HAP-1 (cell line): ENCODE measurements around the gene TRABD2A.

Experiments used
- DNase-seq, 2 experiments: peaks; one replicate each; pipeline ENCODE4 v3.0.0-alpha.2; 2016 to 2020; ENCODE audit warnings: low spot score in 2 of 2
- H3K27me3 ChIP-seq: fragments of 250-450 bp; sonication (Bioruptor Pico); 2 replicates; pipeline ENCODE4 v1.5.1; 2020; ENCODE audit warnings: low read depth, mild to moderate bottlenecking, moderate library complexity
- H3K36me3 ChIP-seq: fragments of 250-450 bp; sonication (Bioruptor Pico); replicated peaks from 2 replicates; pipeline ENCODE4 v1.5.1; 2020; ENCODE audit warnings: mild to moderate bottlenecking
- H3K4me1 ChIP-seq: fragments of 250-450 bp; sonication (Bioruptor Pico); 2 replicates; pipeline ENCODE4 v1.5.1; 2020; ENCODE audit warnings: mild to moderate bottlenecking
- H3K4me3 ChIP-seq: fragments of 250-450 bp; sonication (Bioruptor Pico); 2 replicates; pipeline ENCODE4 v1.5.1; 2020; ENCODE audit warnings: mild to moderate bottlenecking, moderate library complexity
- H3K9me3 ChIP-seq: fragments of 250-450 bp; sonication (Bioruptor Pico); 2 replicates; pipeline ENCODE4 v1.5.1; 2020; ENCODE audit warnings: mild to moderate bottlenecking, moderate library complexity
- in situ Hi-C: fragments of 300-500 bp; cut with MboI; formaldehyde crosslinking; loops from 3 replicates; pipeline ENCODE4 v1.14.3; 2020; ENCODE audit warnings: low sequenced_read_pairs, inconsistent platforms, mixed read lengths

Gene TRABD2A

GRCh38 chr2:84896567-84896966 is 15.7 kb upstream of the TRABD2A start:
- H3K4me3 ChIP-seq: no peak overlapping the region
- H3K27me3 ChIP-seq: no peaks in the 10 kb centered on the region
- H3K4me1 ChIP-seq: no peaks in the 10 kb centered on the region
- in situ Hi-C loops: no loop called here
- no peaks in the 10 kb centered on the region for H3K9me3 ChIP-seq
- no peak for DNase-seq
- no peaks in the 10 kb centered on the region for H3K36me3 ChIP-seq

- no peak for DNase-seq
- in situ Hi-C loops: no loop called here
- no peak overlapping the region for H3K4me3 ChIP-seq
- H3K9me3 ChIP-seq: no peaks in the 10 kb centered on the region
- H3K27me3 ChIP-seq: no peaks in the 10 kb centered on the region
- H3K36me3 ChIP-seq: no peaks in the 10 kb centered on the region
- H3K4me1 ChIP-seq: no peaks in the 10 kb centered on the region
These were observed 14.1 kb upstream of the TRABD2A start for GRCh38 chr2:84894758-84895520.

GRCh38 chr2:84894131-84894586 is 13.3 kb upstream of the TRABD2A start:
- no peak for DNase-seq

GRCh38 chr2:84891355-84892010 is 10.6 kb upstream of the TRABD2A start:
- H3K27me3 ChIP-seq: no peaks in the 10 kb centered on the region
- no peaks in the 10 kb centered on the region for H3K4me1 ChIP-seq
- in situ Hi-C loops: no loop called here
- no peak overlapping the region for H3K4me3 ChIP-seq
- H3K36me3 ChIP-seq: no peaks in the 10 kb centered on the region
- DNase-seq: no peak
- no peaks in the 10 kb centered on the region for H3K9me3 ChIP-seq

More at GRCh38 chr2:84894131-84894586, 13.3 kb upstream of the TRABD2A start:
- in situ Hi-C loops: no loop called here
- Histone ChIP-seq H3K9me3 (no peaks in the 10 kb centered on the region), H3K36me3 (no peaks in the 10 kb centered on the region), H3K4me3 (no peak overlapping the region), H3K4me1 (no peaks in the 10 kb centered on the region), H3K27me3 (no peaks in the 10 kb centered on the region)

- DNase-seq: no peak
- in situ Hi-C loops: loop anchor here (10.0 kb wide), 1 partner anchor 395 kb away; no protein-coding TSS in a partner anchor
- no peaks in the 10 kb centered on the region for H3K9me3 ChIP-seq
- H3K4me1 ChIP-seq: no peaks in the 10 kb centered on the region
- no peak overlapping the region for H3K4me3 ChIP-seq
- H3K27me3 ChIP-seq: no peaks in the 10 kb centered on the region
- no peaks in the 10 kb centered on the region for H3K36me3 ChIP-seq
These were observed 8.4 kb upstream of the TRABD2A start for GRCh38 chr2:84889332-84889731.

GRCh38 chr2:84888401-84889276 is 7.8 kb upstream of the TRABD2A start:
- Histone ChIP-seq H3K36me3 (no peaks in the 10 kb centered on the region), H3K9me3 (no peaks in the 10 kb centered on the region), H3K4me3 (no peak overlapping the region), H3K4me1 (no peaks in the 10 kb centered on the region), H3K27me3 (0 out of 2 replicates have a peak, but pooled peaks cover 2% of the 10 kb centered on the region)
- in situ Hi-C loops: loop anchor here (10.0 kb wide), 1 partner anchor 394 kb away; no protein-coding TSS in a partner anchor
- no peak for DNase-seq

- no peak for DNase-seq
- in situ Hi-C loops: loop anchor here (10.0 kb wide), 1 partner anchor 392 kb away; no protein-coding TSS in a partner anchor
- Histone ChIP-seq H3K4me3 (no peak overlapping the region), H3K36me3 (no peaks in the 10 kb centered on the region), H3K9me3 (no peaks in the 10 kb centered on the region), H3K4me1 (peaks cover 2% of the 10 kb centered on the region), H3K27me3 (peaks cover 3% of the 10 kb centered on the region)
These were observed 5.9 kb upstream of the TRABD2A start for GRCh38 chr2:84886791-84887190.

GRCh38 chr2:84885111-84885510 is 4.2 kb upstream of the TRABD2A start:
- Histone ChIP-seq H3K27me3 (peaks cover 16% of the 10 kb centered on the region), H3K4me3 (no peak overlapping the region), H3K36me3 (no peaks in the 10 kb centered on the region), H3K9me3 (no peaks in the 10 kb centered on the region), H3K4me1 (peaks cover 7% of the 10 kb centered on the region)
- in situ Hi-C loops: loop anchor here (10.0 kb wide), 1 partner anchor 390 kb away; no protein-coding TSS in a partner anchor
- no peak for DNase-seq

- no peak for DNase-seq
- Histone ChIP-seq H3K4me3 (no peak overlapping the region), H3K4me1 (peaks cover 7% of the 10 kb centered on the region), H3K9me3 (no peaks in the 10 kb centered on the region), H3K27me3 (peaks cover 20% of the 10 kb centered on the region), H3K36me3 (no peaks in the 10 kb centered on the region)
- in situ Hi-C loops: loop anchor here (10.0 kb wide), 1 partner anchor 390 kb away; no protein-coding TSS in a partner anchor
These were observed 3.6 kb upstream of the TRABD2A start for GRCh38 chr2:84884449-84884848.

- Histone ChIP-seq H3K4me1 (peaks cover 7% of the 10 kb centered on the region), H3K9me3 (no peaks in the 10 kb centered on the region), H3K27me3 (peaks cover 26% of the 10 kb centered on the region), H3K36me3 (no peaks in the 10 kb centered on the region), H3K4me3 (no peak overlapping the region)
- DNase-seq: no peak
- in situ Hi-C loops: loop anchor here (10.0 kb wide), 1 partner anchor 388 kb away; no protein-coding TSS in a partner anchor
These were observed 2.1 kb upstream of the TRABD2A start for GRCh38 chr2:84882775-84883550.

GRCh38 chr2:84882414-84882738 is 1.5 kb upstream of the TRABD2A start:
- no peaks in the 10 kb centered on the region for H3K36me3 ChIP-seq
- no peak for DNase-seq
- peaks cover 7% of the 10 kb centered on the region for H3K4me1 ChIP-seq
- in situ Hi-C loops: loop anchor here (10.0 kb wide), 1 partner anchor 388 kb away; no protein-coding TSS in a partner anchor
- peaks cover 26% of the 10 kb centered on the region for H3K27me3 ChIP-seq
- no peak overlapping the region for H3K4me3 ChIP-seq
- no peaks in the 10 kb centered on the region for H3K9me3 ChIP-seq

- Histone ChIP-seq H3K4me3 (peak overlapping the region; percentile 32), H3K27me3 (peaks cover 26% of the 10 kb centered on the region), H3K36me3 (no peaks in the 10 kb centered on the region), H3K4me1 (peaks cover 7% of the 10 kb centered on the region), H3K9me3 (no peaks in the 10 kb centered on the region)
- peak; percentile 82 to 88 for DNase-seq
- in situ Hi-C loops: loop anchor here (10.0 kb wide), 1 partner anchor 387 kb away; no protein-coding TSS in a partner anchor
These were observed 913 bp upstream of the TRABD2A start for GRCh38 chr2:84881581-84882413.
